Common myeloid progenitor, CD34-positive (primary cell): ENCODE results near the gene CDHR1.

Experiments
- CTCF ChIA-PET: fragments of 350-600 bp; sonication (Branson Sonifier 250); formaldehyde crosslinking; loops from one replicate; lab custom pipeline; 2021; ENCODE audit warnings: antibody characterized with exemption; lab: Charles Lee
- POLR2A ChIA-PET: fragments of 350-600 bp; sonication (Branson Sonifier 250); formaldehyde crosslinking; loops from one replicate; lab custom pipeline; 2021; ENCODE audit warnings: antibody characterized with exemption; lab: Charles Lee
- DNase-seq, 3 donors: peaks; one replicate each; pipeline versions ENCODE4 v3.0.0 to v3.0.0-alpha.2; 2013
- H3K27ac ChIP-seq, 2 experiments: 1 replicate in 1 of 2; 2 replicates in 1 of 2; pipeline ENCODE4 v1.7.0; 2013; ENCODE audit warnings: inconsistent platforms in 2 of 2, low read length in 2 of 2, mild to moderate bottlenecking in 2 of 2, low read depth in 1 of 2, moderate library complexity in 1 of 2; ENCODE audit not compliant: severe bottlenecking in 2 of 2, insufficient read depth in 1 of 2, poor library complexity in 1 of 2
- H3K27me3 ChIP-seq, 5 experiments: replicated peaks in 2 of 5; 1 replicate in 3 of 5; 2 replicates in 2 of 5; pipeline versions ENCODE4 v1.6.1 to v1.7.0; 2013; ENCODE audit warnings: low read length in 4 of 5, mild to moderate bottlenecking in 2 of 5, moderate library complexity in 2 of 5, inconsistent platforms in 1 of 5; ENCODE audit not compliant: insufficient read depth in 5 of 5, control insufficient read depth in 4 of 5
- H3K36me3 ChIP-seq, 4 experiments: 1 replicate in 2 of 4; 2 replicates in 2 of 4; pipeline versions ENCODE4 v1.6.1 to v1.7.0; 2013; ENCODE audit warnings: low read length in 3 of 4, control low read depth in 1 of 4, mild to moderate bottlenecking in 1 of 4; ENCODE audit not compliant: control insufficient read depth in 4 of 4, insufficient read depth in 4 of 4
- H3K4me1 ChIP-seq, 4 experiments: 1 replicate in 3 of 4; 2 replicates in 1 of 4; pipeline versions ENCODE4 v1.6.1 to v1.7.1; 2013; ENCODE audit warnings: low read length in 3 of 4, mild to moderate bottlenecking in 3 of 4, control low read depth in 1 of 4, inconsistent platforms in 1 of 4, moderate library complexity in 1 of 4; ENCODE audit not compliant: control insufficient read depth in 4 of 4, insufficient read depth in 4 of 4; ENCODE audit errors: control extremely low read depth in 1 of 4
- H3K4me3 ChIP-seq, 7 experiments: 1 replicate in 4 of 7; 2 replicates in 3 of 7; pipeline versions ENCODE4 v1.5.1 to v1.7.0; 2013; ENCODE audit warnings: mild to moderate bottlenecking in 7 of 7, low read length in 6 of 7, moderate library complexity in 6 of 7, inconsistent platforms in 2 of 7, low read depth in 2 of 7, control low read depth in 1 of 7; ENCODE audit not compliant: insufficient read depth in 4 of 7, control insufficient read depth in 1 of 7; ENCODE audit errors: extremely low read depth in 1 of 7
- H3K9me3 ChIP-seq, 5 experiments: 1 replicate in 4 of 5; 2 replicates in 1 of 5; pipeline versions ENCODE4 v1.6.1 to v1.7.1; 2013; ENCODE audit warnings: low read length in 4 of 5, mild to moderate bottlenecking in 2 of 5, inconsistent platforms in 1 of 5, low read depth in 1 of 5, moderate library complexity in 1 of 5; ENCODE audit not compliant: control insufficient read depth in 4 of 5, insufficient read depth in 2 of 5; ENCODE audit errors: control extremely low read depth in 1 of 5
- WGBS: methylation state at CpG from one replicate; pipeline ENCODE4 v1.1.5; 2013; ENCODE audit not compliant: insufficient coverage; 5-methylcytosine and 5-hydroxymethylcytosine counted together

CDHR1 gene

DNA sequence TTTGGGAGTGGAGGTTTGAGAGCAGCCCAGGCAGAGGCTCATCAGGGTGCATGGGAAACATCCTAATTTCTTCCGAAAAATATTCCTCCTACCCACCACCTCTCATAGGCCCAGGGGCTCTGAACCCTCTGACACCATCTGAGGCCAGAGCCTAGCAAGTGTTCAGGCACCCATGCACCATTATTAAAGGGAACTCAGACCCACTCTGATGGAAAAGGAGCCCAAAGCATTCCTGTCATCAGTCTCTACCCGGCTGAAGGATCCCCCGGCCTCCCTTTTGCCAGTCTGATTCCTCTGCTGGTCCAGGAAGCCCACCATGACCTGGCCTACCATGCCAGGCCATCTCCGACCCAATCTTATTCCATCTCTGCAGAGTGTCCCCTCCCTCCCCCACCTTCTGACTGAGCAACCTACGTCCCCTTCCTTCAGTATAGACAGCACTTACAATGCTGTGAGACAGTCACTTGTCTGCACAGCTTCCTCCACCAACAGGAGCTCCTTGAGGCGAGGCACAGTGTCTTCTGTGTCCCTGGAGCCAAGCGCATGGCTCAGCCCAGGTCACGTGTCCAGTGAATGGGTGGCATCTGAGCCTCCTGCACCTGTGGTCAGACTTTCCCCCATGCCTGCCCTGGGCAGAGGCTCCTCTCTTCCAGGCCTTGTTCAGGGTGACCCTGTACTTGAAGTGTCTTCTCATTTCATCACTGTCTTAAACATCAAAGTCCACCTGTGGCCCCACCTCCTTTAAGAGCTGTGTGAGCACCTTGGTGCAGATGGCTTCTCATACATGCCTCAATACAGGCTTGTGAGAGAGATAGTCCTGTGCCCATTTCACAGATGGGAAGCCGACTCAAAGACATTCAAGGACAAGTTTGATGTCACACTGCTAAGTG, 21.6 kb upstream of the CDHR1 start:
- no peaks in the 10 kb centered on the region for H3K9me3 ChIP-seq
- over 99% methylated on average over 9 of the region's 9 CpGs for WGBS
- POLR2A ChIA-PET: no interaction called here
- no peak for DNase-seq
- H3K4me3 ChIP-seq: no peak overlapping the region
- H3K36me3 ChIP-seq: no peaks in the 10 kb centered on the region
- peaks cover 0 to 11% (median 8%) of the 10 kb centered on the region in 4 experiments for H3K4me1 ChIP-seq
- H3K27ac ChIP-seq: no peak overlapping the region
- CTCF ChIA-PET: no interaction called here
- H3K27me3 ChIP-seq: no peaks in the 10 kb centered on the region

DNA sequence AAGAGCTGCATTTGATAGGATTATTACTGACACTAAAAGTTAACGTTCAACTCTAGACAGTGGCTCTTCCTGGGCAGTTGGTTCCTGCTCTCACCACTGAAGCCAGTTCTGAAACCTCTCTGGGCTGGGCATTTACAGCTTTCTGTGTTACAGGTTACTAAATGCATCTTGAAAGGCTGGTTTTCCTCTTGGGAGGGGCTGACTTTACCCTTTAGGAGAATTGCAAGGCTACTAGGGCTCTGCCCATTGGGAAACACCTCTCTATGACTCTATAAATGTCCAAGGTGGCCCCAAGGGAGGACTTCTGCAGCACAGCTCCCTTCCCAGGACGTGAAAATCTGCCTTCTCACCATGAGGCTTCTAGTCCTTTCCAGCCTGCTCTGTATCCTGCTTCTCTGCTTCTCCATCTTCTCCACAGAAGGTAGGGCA, 20.8 kb upstream of the CDHR1 start, which contains the start of gene GPR15LG:
GPR15LG (plus strand) TSS at position 301 of the 429 bp plus-strand sequence; CDS start at position 352, 51 bp downstream.
- WGBS: 81% methylated on average over 2 of the region's 2 CpGs
- DNase-seq: no peak
- Histone ChIP-seq H3K9me3 (no peaks in the 10 kb centered on the region), H3K4me3 (no peak within 1 kb of the TSS), H3K4me1 (peaks cover 0 to 16% (median 11%) of the 10 kb centered on the region in 4 experiments), H3K36me3 (no peaks in the 10 kb centered on the region), H3K27me3 (no peaks in the 10 kb centered on the region), H3K27ac (no peak within 1 kb of the TSS)
- POLR2A ChIA-PET: no interaction called here
- CTCF ChIA-PET: no interaction called here

DNA sequence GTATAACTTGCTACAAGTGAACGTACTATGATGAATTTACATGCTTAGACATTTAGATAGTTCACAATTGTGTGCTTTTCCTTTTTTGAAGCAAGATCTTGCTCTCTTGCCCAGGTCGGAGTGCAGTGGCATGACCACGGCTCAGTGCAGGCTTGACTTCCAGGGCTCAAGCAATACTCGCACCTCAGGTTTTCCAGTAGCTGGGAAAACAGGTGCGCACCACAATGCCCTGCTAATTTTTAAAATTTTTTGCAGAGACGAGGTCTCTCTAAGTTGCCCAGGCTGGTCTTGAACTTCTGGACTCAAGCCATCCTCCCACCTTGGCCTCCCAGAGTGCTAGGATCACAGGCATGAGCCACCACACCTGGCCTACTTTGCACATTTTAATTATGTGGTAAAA, 18.9 kb upstream of the CDHR1 start:
- DNase-seq: no peak
- no peaks in the 10 kb centered on the region for H3K27me3 ChIP-seq
- CTCF ChIA-PET: no interaction called here
- H3K9me3 ChIP-seq: no peaks in the 10 kb centered on the region
- H3K4me3 ChIP-seq: no peak overlapping the region
- no peak overlapping the region for H3K27ac ChIP-seq
- H3K4me1 ChIP-seq: peaks cover 0 to 16% (median 11%) of the 10 kb centered on the region in 4 experiments
- 97% methylated on average over 6 of the region's 6 CpGs for WGBS
- H3K36me3 ChIP-seq: no peaks in the 10 kb centered on the region
- POLR2A ChIA-PET: no interaction called here

DNA sequence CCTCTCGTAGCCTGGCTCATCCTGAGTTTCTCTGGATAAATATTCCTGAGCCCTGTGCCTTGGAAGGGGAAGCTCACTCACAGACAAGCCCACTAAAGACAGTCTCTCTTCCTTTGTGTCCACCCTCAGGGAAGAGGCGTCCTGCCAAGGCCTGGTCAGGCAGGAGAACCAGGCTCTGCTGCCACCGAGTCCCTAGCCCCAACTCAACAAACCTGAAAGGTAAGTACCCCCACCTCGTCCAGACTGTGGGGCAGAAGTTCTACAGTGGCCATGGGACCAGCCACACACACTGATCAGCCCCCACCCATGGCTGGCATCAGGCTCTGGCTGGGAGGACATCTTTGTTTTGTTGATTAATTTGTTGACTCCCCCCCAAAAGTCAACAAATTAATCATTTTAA, 18.0 kb upstream of the CDHR1 start:
- ChIA-PET POLR2A (interaction anchor here (0.5 kb wide), 1 partner anchor 10 kb away, joined by 3 read pairs; no protein-coding TSS in a partner anchor), CTCF (interaction anchor here (1.8 to 2.2 kb wide), 2 partner anchors 17 to 29 kb away, joined by 6 to 8 read pairs; no protein-coding TSS in a partner anchor)
- H3K36me3 ChIP-seq: no peaks in the 10 kb centered on the region
- no peak overlapping the region for H3K4me3 ChIP-seq
- peaks cover 0 to 16% (median 11%) of the 10 kb centered on the region in 4 experiments for H3K4me1 ChIP-seq
- DNase-seq: no peak
- H3K9me3 ChIP-seq: no peaks in the 10 kb centered on the region
- no peak overlapping the region for H3K27ac ChIP-seq
- no peaks in the 10 kb centered on the region for H3K27me3 ChIP-seq
- 98% methylated on average over 3 of the region's 4 CpGs for WGBS

DNA sequence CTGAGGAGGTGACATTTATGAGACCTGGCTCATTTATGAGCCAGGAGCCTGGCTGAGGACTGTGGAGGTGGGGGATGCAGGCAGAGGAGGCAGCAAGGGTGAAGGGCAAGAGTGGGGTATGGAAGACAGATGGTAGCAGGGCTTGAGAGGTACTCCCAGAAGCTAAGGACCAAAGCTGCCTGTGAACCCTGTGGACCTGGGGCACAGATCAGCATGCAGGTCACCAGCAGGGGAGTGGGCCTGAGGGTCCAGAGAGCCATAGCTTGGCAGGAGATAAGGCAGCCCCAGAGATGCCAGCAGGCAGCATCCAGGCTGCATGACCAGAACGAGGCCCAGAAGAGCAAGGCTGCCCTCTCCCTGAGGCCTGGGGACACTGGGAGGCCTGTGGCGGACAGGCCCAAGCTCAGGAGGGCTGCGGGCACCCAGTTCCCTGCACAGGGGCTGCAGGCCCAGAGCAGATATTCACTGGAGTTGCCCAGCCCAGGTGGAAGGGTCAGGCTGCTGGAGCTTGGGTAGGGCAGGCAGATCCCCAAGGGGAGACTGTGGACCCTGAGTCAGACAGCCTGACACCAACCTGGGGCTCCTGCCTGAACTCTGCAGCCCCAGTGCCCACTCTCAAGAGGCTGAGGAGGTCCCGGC, 17.4 kb upstream of the CDHR1 start:
- WGBS: 100% methylated on average over 4 of the region's 4 CpGs
- Histone ChIP-seq H3K27me3 (peaks cover 0 to 2% (median 0%) of the 10 kb centered on the region in 5 experiments), H3K9me3 (peaks cover 0 to 3% (median 0%) of the 10 kb centered on the region in 5 experiments), H3K4me1 (peaks cover 0 to 16% (median 11%) of the 10 kb centered on the region in 4 experiments), H3K36me3 (no peaks in the 10 kb centered on the region), H3K4me3 (no peak overlapping the region), H3K27ac (no peak overlapping the region)
- ChIA-PET CTCF (interaction anchor here (1.0 to 2.2 kb wide), 3 partner anchors 18 to 29 kb away, joined by 3 to 8 read pairs (median 6); no protein-coding TSS in a partner anchor), POLR2A (interaction anchor here (0.5 kb wide), 1 partner anchor 11 kb away, joined by 3 read pairs; no protein-coding TSS in a partner anchor)
- no peak for DNase-seq

DNA sequence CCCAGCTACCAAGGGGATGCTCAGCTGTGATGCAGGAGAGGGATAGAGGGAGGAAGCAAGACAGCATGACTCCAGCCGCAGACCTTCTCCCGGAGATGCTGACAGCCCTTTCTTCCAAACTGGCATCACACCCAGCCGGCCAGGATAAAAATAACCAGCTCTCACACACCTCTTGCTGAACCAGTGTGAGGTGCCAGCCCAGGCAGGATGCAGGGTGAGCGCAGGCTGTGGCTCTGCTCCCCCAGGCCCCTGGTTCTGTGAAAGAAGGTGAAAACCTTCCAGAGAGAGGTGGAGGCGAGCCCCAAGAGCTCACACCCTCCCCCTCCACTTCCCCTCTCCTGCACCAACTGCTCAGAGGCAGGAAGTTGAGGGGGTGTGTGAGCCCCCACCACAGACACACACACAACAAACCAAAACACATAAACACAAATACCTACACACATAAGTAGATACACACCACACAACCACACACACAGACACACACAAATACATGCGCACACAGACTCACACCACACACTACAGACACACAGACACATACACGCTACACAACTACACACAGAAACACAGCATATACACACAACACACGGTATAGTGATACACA, 16.7 kb upstream of the CDHR1 start:
- CTCF ChIA-PET: interaction anchor here (1.0 to 2.2 kb wide), 3 partner anchors 18 to 30 kb away, joined by 3 to 8 read pairs (median 6); no protein-coding TSS in a partner anchor
- peaks cover 0 to 2% (median 0%) of the 10 kb centered on the region in 5 experiments for H3K27me3 ChIP-seq
- H3K9me3 ChIP-seq: peaks cover 0 to 3% (median 0%) of the 10 kb centered on the region in 5 experiments
- H3K4me1 ChIP-seq: peaks cover 0 to 16% (median 11%) of the 10 kb centered on the region in 4 experiments
- no peaks in the 10 kb centered on the region for H3K36me3 ChIP-seq
- peak; percentile 31 to 88 (median 79) for DNase-seq
- peak overlapping the region in 1 of 7 experiments; percentile 11 for H3K4me3 ChIP-seq
- 67% methylated on average over 4 of the region's 8 CpGs for WGBS
- POLR2A ChIA-PET: no interaction called here
- H3K27ac ChIP-seq: no peak overlapping the region
